GM21526 (cell line): ENCODE data around the gene CELA2B.
A peak's percentile ranks its signal among the peaks of the same experiment; 100 is the strongest.

Experiments used
- ATAC-seq: cut with Tn5 transposase; IDR thresholded peaks from one replicate; pipeline ENCODE4 v1.9.1; 2021; ENCODE audit warnings: moderate library complexity; ENCODE audit not compliant: unreplicated experiment, low FRiP score

Gene CELA2B

DNA sequence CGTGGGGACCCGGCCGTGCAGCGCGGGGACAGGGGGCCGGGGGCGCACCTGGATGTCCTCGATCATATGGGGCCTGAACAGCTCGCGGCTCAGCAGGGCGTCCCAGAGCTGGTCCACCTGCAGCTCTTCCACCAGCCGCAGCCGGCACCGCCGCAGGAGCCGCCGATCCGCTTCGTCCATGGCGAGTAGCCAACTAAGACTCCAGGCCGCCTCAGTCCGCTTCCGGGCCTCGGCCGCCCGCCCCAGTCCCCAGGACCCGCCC lies 48.0 kb downstream of the CELA2B start, which contains the start of gene CASP9:
Gene CASP9, minus strand, starts transcription at position 195 of the 262 bp plus-strand sequence. Its CDS starts 15 bp downstream, at position 180.
- no peak for ATAC-seq

- peak; percentile 34 for ATAC-seq
Observed at GRCh38 chr1:15524283-15525049, 48.6 kb downstream of the CELA2B start.

DNA sequence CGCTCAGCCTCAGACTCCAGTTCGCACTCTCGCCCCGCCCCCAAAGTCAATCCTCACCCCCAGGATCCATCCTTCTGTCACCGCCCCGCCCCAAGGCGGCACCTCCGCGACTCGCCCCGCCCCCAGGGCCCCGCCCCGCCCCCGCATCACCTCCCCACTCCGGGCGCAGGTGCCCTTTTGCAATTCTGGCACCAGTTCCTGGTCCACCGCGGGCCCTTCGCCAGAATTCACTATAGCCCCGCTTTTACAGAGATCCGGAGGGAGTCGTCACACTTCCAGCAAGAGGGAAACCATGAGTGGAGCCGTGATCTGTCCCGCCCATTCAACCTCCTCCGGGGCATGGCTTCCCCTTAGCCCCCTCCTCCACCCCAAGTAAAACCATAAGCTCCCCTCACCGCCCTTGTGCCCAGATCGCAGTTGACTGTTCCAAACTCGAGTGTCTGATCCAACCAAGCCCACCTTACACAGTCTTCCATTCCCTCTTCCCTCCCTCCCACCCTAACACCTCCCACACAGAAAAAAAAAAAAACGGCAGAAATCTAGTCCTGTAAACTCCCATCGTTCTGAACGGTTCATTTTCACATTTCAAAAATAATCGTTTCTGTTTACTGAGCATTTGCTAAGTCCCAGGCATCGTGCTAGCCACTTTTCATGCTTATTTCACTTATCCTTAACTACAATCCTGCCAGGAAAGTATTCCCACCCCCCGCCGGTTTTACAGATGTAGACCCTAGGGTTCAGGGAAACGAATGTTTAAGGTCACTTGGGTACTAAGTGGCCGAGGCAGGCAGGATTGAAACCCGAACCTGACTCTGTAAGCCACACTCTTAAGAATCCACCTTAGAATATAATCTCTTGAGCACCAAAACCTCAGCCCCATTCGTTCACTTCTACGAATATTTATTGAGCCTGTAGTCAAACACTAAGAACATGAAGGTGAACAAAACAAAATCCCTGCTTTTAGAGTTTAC lies 49.4 kb downstream of the CELA2B start:
- ATAC-seq = peak; percentile 38

DNA sequence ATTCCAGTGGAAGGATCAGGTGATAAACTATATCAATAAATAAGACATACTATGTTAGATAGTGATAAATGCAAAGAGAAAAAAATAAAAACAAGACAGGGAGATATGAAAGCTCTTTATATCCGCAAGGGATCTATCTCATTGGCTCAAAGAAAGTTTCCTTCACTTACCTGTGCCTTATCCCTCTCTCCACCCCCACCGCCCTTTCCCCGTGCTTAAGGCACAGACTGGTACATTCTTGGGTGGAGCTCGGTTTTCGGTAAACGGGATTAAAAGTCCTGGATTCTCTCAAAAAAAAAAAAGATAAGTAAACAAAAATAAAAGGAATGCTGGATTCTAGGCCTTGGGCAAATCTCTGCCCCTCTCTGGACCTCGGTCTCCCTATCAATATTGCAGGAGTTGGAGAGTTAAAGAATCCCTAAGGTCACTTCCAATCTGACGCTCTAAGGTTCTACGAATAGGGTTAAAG lies 50.2 kb downstream of the CELA2B start:
- no peak for ATAC-seq

GRCh38 chr1:15526490-15527339 lies 50.8 kb downstream of the CELA2B start, which contains the start of gene DNAJC16:
DNAJC16 (plus strand) TSS chr1:15526848; CDS start chr1:15529106, 2,258 bp downstream.
- peak; percentile 60 for ATAC-seq

DNA sequence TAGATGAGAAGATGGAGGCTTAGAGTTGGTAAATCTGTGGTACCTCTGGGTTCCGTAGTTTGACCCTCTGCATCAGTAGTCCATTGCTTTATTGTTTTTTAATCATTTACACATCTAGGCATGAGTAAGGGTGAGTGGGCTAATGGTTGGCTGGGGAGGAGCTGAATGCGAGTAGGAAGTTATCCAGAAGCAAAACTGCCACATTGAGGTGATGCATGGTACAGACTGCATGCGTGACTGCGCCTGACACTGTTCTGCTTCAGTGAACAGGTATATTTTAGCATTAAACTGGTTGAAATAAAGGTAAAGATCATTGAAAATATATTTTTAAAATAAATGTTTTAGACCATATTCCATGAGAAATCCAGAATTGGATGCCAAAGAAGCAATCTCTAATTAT lies 55.1 kb downstream of the CELA2B start:
- ATAC-seq = no peak

GRCh38 chr1:15531682-15532081 lies 55.8 kb downstream of the CELA2B start:
- no peak for ATAC-seq

DNA sequence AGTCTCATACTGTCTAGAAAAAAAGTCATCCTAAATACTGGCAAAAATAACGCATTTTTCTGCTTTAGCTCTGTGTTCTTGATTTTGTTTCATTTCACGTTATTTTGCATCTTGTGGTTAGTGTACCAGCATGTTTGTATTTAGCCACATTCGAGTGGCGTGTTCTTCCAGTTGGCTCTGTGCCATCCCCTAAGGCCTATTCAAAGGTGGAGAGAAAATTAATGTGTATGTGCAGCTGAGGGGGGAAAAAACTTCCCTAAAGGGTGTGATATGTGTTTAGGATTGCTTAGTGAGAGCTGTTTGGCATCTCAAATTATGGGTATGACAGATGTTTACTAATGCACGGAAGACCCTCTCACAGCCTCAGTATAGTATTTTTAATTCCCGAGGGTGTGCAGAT lies 62.9 kb downstream of the CELA2B start:
- ATAC-seq = no peak

- ATAC-seq = no peak
Observed at GRCh38 chr1:15540186-15540585, 64.3 kb downstream of the CELA2B start.
